Small intestine (tissue), 7 donors: ENCODE data around the gene FAM72D. TPM values are rescaled to one million over a fixed set of nuclear protein-coding genes. Genes with fewer than 3 reads are reported as not detected.
"Not testable (repeated sequence)": the region's sequence is repeated elsewhere in the genome, so short reads cannot be mapped to it uniquely, and the experiment has no call there.

Source experiments
- DNase-seq, 2 donors: peaks; one replicate each; pipeline versions ENCODE4 v3.0.0 to v3.0.0-alpha.2; 2013
- FAIRE-seq: peaks from 2 replicates; lab custom pipeline; 2012; peaks lifted over from hg19 to GRCh38; lab: Jason Lieb, UNC
- H3K27ac ChIP-seq, 3 donors: one replicate each; pipeline ENCODE4 v1.5.1; 2013; ENCODE audit warnings: low read length in 2 of 3, mild to moderate bottlenecking in 2 of 3, control low read depth in 1 of 3, inconsistent platforms in 1 of 3, low read depth in 1 of 3, moderate library complexity in 1 of 3
- H3K27me3 ChIP-seq, 3 donors: one replicate each; pipeline ENCODE4 v1.6.1; 2013; ENCODE audit warnings: low read length in 3 of 3, inconsistent platforms in 1 of 3; ENCODE audit not compliant: control insufficient read depth in 3 of 3, insufficient read depth in 3 of 3
- H3K36me3 ChIP-seq, 3 donors: one replicate each; pipeline ENCODE4 v1.6.1; 2013; ENCODE audit warnings: low read length in 3 of 3, inconsistent platforms in 1 of 3, low read depth in 1 of 3, mild to moderate bottlenecking in 1 of 3, moderate library complexity in 1 of 3; ENCODE audit not compliant: control insufficient read depth in 3 of 3, insufficient read depth in 2 of 3
- H3K4me1 ChIP-seq, 3 donors: one replicate each; pipeline ENCODE4 v1.6.1; 2013; ENCODE audit warnings: low read length in 2 of 3, inconsistent platforms in 1 of 3, low read depth in 1 of 3, mild to moderate bottlenecking in 1 of 3, moderate library complexity in 1 of 3; ENCODE audit not compliant: control insufficient read depth in 3 of 3, insufficient read depth in 2 of 3
- H3K4me3 ChIP-seq, 3 donors: one replicate each; pipeline ENCODE4 v1.5.1; 2013; ENCODE audit warnings: low read length in 3 of 3, control low read depth in 1 of 3, inconsistent platforms in 1 of 3, low read depth in 1 of 3, mild to moderate bottlenecking in 1 of 3, moderate library complexity in 1 of 3
- H3K9me3 ChIP-seq, 2 donors: one replicate each; pipeline ENCODE4 v1.6.1; 2013; ENCODE audit warnings: low read depth in 1 of 2, low read length in 1 of 2; ENCODE audit not compliant: control insufficient read depth in 2 of 2, insufficient read depth in 1 of 2
- WGBS, 3 donors: extraction: QIAGEN DNeasy Blood & Tissue Kit; methylation state at CpG; one replicate each; pipeline ENCODE4 v1.1.7; 2013; 5-methylcytosine and 5-hydroxymethylcytosine counted together
- polyA plus RNA-seq, 4 donors: library from polyadenylated mRNA; stranded (reverse) in 3 of 4; unstranded in 1 of 4; fragments of 200-250 nt in 3 of 4; fragments of 120-200 nt in 1 of 4; gene quantifications; one replicate each; pipeline versions ENCODE4 v1.2.1 to v1.2.3, GENCODE V29; 2013
- donor health status: healthy with polysubstance abuse.
- donor health status: control.
- donor health status: control.
- donor health status: Bipolar disorder and iron deficiency.
- donor health status: healthy.

Gene FAM72D
- polyA plus RNA-seq, 4 donors: 1.2 to 2.3 TPM; not detected in 2

DNA sequence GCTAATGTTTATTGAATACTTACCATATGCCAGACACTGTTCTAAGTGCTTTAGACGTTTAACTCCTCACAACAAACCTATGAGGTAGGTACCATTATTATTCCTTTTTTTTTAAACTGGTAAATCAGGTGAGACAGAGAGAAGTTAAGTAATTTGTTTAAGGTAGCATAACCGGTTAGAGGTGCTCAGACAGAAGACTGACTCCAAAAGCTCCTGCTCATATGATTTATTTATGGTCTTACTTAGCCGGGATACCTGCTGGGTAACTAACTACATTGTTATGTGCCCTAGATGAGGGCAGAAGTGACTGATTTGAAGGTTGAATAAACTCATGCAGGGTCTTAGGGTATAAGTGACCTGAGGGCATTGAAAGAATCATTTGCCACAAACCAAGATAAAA is 16.9 kb downstream of the FAM72D start:
- not testable (repeated sequence) for FAIRE-seq, H3K27me3 ChIP-seq, DNase-seq, H3K27ac ChIP-seq, H3K4me1 ChIP-seq, H3K4me3 ChIP-seq, H3K36me3 ChIP-seq, H3K9me3 ChIP-seq
- no CpG with 5 or more reads among the region's 3 CpGs for WGBS, 3 donors

DNA sequence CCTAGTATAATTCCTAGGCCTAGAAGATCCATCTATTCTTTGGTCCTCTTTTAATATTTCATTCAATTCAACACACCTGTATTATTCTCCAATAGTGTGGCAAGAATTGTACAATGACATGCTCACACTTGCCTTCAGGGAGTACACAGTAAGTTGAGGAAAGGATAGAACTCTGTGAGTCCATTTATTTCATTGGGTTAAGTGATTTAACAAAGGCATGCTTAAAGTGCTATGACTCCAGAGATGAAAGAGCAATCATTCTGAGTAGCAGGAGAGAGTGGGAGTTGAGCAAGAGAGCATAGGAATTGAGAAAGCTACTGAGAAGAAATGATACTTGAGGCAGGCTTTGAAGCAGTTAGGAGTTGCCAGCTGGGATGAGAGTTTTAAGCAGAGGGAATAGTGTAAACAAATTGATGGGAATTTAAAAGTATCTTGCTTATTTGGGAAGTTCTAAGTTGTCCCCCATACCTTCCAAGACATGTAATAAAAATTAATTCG is 18.8 kb downstream of the FAM72D start:
- not testable (repeated sequence) for FAIRE-seq, H3K4me3 ChIP-seq, H3K27ac ChIP-seq, H3K4me1 ChIP-seq, H3K27me3 ChIP-seq, H3K9me3 ChIP-seq, H3K36me3 ChIP-seq, DNase-seq
- whole genome bisulfite sequencing, 3 donors: no CpG with 5 or more reads among the region's 1 CpG

DNA sequence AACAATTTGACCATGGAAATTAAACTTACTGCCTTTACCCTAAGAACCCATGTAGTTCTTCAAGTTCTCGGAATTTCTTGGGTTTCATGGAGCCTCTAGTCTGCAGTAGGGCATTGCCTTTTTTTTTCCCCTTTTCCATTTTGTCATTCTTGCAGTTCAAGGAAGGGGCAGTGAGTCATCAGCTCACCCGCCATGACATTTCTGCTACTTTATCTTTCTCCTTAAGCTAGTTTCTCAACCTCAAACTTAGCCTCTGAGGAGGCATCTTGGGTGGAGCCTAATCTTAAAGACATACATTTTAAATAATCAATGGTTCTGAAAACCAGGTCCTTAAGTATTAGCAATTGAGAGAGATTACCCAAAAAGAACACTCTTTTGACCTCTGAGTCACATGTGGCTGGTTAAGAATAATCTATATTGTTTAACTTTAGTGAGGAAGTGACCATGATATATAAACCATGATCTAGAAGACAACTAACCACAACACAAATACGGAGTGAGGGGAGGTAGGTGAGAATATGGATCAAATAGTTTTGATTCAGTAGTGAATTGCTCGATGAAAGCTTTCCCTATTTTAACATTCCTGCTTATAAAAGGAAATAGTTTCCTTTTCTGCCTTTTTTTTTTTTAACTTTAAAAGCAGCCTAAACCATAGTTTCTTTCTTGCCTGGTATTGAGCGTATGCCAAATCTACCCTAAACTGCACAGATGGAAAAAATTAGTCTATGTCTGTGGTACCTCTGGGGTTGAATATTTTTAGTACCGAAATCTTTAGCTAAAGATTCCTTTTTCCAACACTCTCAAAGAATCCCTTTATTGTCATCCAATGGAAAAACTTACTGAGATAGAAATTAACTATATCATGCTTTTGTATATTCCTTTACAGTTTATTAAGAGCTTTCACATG is 20.1 kb downstream of the FAM72D start:
- not testable (repeated sequence) for FAIRE-seq

DNA sequence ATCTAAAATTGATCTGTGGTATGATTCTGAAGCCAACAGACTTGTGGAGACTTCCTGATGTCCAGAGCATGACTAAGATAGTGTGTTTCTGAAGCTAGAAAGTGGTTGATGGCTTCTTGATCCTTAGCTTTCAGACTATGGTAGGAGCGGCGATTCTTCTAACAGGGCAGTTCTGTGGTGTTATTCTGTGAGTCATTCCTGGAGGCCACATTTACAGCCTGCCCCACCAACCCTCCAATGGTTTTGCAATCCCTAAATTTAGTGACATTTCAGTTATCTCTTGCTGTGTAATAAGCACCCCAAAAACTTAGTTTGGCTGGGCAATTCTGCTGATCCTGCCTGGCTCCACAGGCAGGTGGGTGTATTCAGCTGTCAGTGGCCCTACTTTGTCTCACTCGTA is 24.1 kb downstream of the FAM72D start:
- H3K4me3 ChIP-seq, FAIRE-seq, DNase-seq, H3K9me3 ChIP-seq, H3K4me1 ChIP-seq, H3K27ac ChIP-seq, H3K27me3 ChIP-seq, H3K36me3 ChIP-seq: not testable (repeated sequence)
- WGBS, 3 donors: no CpG with 5 or more reads among the region's 3 CpGs

More for the DNA sequence above, 20.1 kb downstream of the FAM72D start:
- H3K9me3 ChIP-seq, H3K27me3 ChIP-seq, H3K4me1 ChIP-seq, H3K4me3 ChIP-seq, H3K36me3 ChIP-seq, DNase-seq, H3K27ac ChIP-seq: not testable (repeated sequence)
- no CpG with 5 or more reads among the region's 6 CpGs for WGBS, 3 donors

DNA sequence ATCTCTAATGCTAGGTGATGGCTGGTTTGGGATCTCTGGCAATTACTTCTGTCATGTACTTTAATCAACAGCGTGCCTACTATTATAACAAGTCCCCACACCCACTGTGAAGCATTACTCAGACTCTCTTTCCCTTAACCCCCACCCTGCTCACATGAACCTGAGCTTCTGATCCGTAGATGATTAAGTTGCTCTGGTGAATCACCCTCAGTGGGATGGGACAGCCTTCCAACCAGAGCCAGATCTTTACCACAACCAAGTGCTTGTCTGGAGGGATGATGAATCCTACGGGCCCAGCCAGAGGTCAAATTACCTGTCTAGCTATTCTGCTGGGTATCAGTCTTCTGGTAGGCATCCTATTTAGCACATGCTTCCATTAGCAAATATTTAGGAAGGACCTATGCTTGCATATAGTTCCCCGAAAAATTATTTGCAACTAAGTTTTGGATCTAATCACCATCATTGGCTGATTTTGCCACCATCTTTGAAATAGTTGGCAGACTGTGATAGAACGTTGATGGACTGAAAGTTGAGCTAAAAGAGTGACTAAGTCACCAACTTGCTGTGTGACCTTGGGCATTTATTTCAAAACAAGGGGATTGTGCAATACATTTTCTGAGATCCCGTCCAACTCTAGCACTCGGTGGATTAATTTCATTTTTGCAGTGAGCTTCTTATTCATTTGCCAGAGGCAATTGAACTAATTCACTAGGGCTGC is 26.7 kb downstream of the FAM72D start:
- WGBS, 3 donors: no CpG with 5 or more reads among the region's 7 CpGs
- DNase-seq, H3K36me3 ChIP-seq, H3K4me1 ChIP-seq, H3K4me3 ChIP-seq, H3K27ac ChIP-seq, FAIRE-seq, H3K27me3 ChIP-seq, H3K9me3 ChIP-seq: not testable (repeated sequence)

DNA sequence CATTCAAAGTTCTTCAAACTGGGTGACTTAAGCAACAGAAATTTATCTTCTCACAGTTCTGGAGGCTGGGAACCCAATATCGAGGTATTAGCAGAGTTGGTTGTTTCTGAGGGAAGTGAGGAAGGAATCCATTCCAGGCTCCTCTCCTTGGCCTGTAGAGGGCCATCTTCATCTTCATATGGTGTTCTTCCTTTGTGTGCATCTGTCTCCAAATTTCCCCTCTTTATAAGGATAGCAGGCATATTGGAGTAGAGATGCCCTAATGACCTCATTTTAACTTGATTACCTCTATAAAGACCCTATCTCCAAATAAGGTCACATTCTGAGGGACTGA is 27.3 kb downstream of the FAM72D start:
- H3K27ac ChIP-seq, H3K36me3 ChIP-seq, H3K9me3 ChIP-seq, H3K4me3 ChIP-seq, H3K27me3 ChIP-seq, DNase-seq, FAIRE-seq, H3K4me1 ChIP-seq: not testable (repeated sequence)
- no CpG with 5 or more reads among the region's 1 CpG for WGBS, 3 donors

DNA sequence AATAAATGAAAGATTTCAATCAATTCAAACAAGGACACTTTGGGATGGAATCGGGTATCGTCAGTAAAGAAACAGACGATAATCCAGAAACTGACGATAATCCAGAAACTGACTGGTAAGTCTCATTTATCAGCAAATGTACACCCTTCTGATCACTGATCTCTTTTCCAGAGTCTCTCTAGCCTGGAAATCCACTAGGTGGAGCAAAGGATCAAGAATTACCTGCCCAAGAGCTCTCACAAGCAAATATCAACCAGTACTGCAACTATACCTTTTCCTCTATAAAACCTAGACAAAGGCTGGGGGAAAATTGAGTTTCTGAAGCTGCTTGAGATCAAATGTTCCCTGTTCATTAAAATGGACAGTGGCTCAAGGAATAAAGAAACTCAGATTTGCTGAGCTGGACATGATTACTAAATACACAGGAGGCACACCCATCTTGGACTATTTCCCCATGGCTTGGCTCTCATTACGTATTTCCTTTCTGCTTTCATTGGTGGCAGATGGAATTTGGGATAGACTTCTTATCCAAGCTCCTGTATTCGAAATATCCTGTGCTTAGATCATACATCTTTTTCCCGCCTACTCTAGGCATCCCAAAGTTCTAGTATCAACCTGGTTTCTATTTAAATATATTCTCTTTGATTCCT is 28.3 kb downstream of the FAM72D start:
- WGBS, 3 donors: no CpG with 5 or more reads among the region's 7 CpGs
- not testable (repeated sequence) for H3K4me3 ChIP-seq, H3K27ac ChIP-seq, H3K9me3 ChIP-seq, H3K36me3 ChIP-seq, H3K4me1 ChIP-seq, H3K27me3 ChIP-seq, FAIRE-seq, DNase-seq

DNA sequence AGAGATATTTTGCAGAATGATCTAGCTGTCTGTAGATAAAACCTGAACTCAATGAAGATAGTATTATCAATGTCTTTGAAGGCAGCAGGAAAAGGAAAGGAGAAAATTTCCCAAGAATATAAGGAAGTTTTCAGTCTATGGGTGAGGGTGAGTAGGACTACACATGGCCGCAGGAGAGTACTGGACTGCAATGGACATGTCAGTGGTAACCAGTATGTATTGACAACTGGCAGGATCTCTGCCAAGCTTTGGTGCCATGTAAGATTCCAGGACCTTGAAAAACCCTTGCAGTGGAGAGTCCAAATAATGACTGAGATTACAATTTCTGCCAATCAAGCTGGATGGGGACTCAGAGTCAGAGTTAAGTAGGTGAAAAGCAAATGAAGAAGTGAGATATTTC is 29.3 kb downstream of the FAM72D start:
- H3K4me3 ChIP-seq, H3K27me3 ChIP-seq, H3K27ac ChIP-seq, FAIRE-seq, H3K4me1 ChIP-seq, H3K9me3 ChIP-seq, DNase-seq, H3K36me3 ChIP-seq: not testable (repeated sequence)
- WGBS, 3 donors: no CpG with 5 or more reads among the region's 1 CpG
